GM23338 (cell line): ENCODE data around the gene PKLR. TPM values are rescaled to one million over a fixed set of nuclear protein-coding genes. Genes with fewer than 3 reads are reported as not detected.

Experiments
- ATAC-seq: fragments of 200-7000 bp; cut with Tn5 transposase; 3 replicates; pipeline ENCODE4 v1.9.1; 2020
- DNase-seq: peaks from one replicate; pipeline ENCODE4 v3.0.0-alpha.2; 2015; ENCODE audit warnings: low spot score
- H2AFZ ChIP-seq: fragments of 200-600 bp; sonication (generic); 2 replicates; pipeline ENCODE4 v1.8.0; 2016; ENCODE audit warnings: antibody characterized with exemption, mild to moderate bottlenecking, moderate library complexity
- H3F3A ChIP-seq: fragments of 200-600 bp; sonication (generic); replicated peaks from 2 replicates; pipeline ENCODE4 v1.8.0; 2017; ENCODE audit warnings: antibody characterized with exemption, mixed run types, low read depth
- H3K27ac ChIP-seq: fragments of 200-600 bp; sonication (generic); 2 replicates; pipeline ENCODE4 v1.6.1; 2016; ENCODE audit warnings: low read depth
- H3K27me3 ChIP-seq: fragments of 200-600 bp; sonication (generic); 2 replicates; pipeline ENCODE4 v1.8.0; 2016; ENCODE audit warnings: mild to moderate bottlenecking, mixed run types, moderate library complexity; ENCODE audit not compliant: insufficient read depth
- H3K36me3 ChIP-seq: fragments of 200-600 bp; sonication (generic); 2 replicates; pipeline ENCODE4 v1.8.0; 2016; ENCODE audit warnings: mild to moderate bottlenecking; ENCODE audit not compliant: insufficient read depth
- H3K4me1 ChIP-seq: fragments of 200-600 bp; sonication (generic); 2 replicates; pipeline ENCODE4 v1.8.0; 2016; ENCODE audit warnings: mild to moderate bottlenecking, moderate library complexity; ENCODE audit not compliant: insufficient read depth
- H3K4me2 ChIP-seq: fragments of 200-600 bp; sonication (generic); 2 replicates; pipeline ENCODE4 v1.7.1; 2017; ENCODE audit warnings: mixed run types
- H3K4me3 ChIP-seq: fragments of 200-600 bp; sonication (generic); 2 replicates; pipeline ENCODE4 v1.6.1; 2016; ENCODE audit warnings: mixed run types
- H3K79me2 ChIP-seq: fragments of 200-600 bp; sonication (generic); replicated peaks from 2 replicates; pipeline ENCODE4 v1.8.0; 2017; ENCODE audit warnings: mild to moderate bottlenecking; ENCODE audit not compliant: insufficient read depth
- H3K9me2 ChIP-seq: fragments of 200-600 bp; sonication (generic); 2 replicates; pipeline ENCODE4 v1.8.0; 2017; ENCODE audit not compliant: insufficient read depth
- H4K20me1 ChIP-seq: fragments of 200-600 bp; sonication (generic); replicated peaks from 2 replicates; pipeline ENCODE4 v1.8.0; 2017; ENCODE audit warnings: mild to moderate bottlenecking; ENCODE audit not compliant: insufficient read depth
- H3K27ac Mint-ChIP-seq: 2 replicates; pipeline ENCODE4 v1.8.0; 2020; ENCODE audit warnings: inconsistent platforms, mild to moderate bottlenecking, moderate library complexity, mixed read lengths
- H3K27me3 Mint-ChIP-seq: 3 replicates; pipeline ENCODE4 v1.8.0; 2022; ENCODE audit warnings: low read depth, mild to moderate bottlenecking, moderate library complexity, mixed read lengths, inconsistent platforms; ENCODE audit not compliant: insufficient read depth, poor library complexity
- H3K36me3 Mint-ChIP-seq: 3 replicates; pipeline ENCODE4 v1.8.0; 2021; ENCODE audit warnings: low read depth, mild to moderate bottlenecking, inconsistent platforms, moderate library complexity, mixed read lengths
- H3K4me1 Mint-ChIP-seq: 3 replicates; pipeline ENCODE4 v1.8.0; 2020; ENCODE audit warnings: mild to moderate bottlenecking, inconsistent platforms, mixed read lengths
- H3K4me3 Mint-ChIP-seq: 3 replicates; pipeline ENCODE4 v1.8.0; 2021; ENCODE audit warnings: moderate library complexity, mild to moderate bottlenecking, inconsistent platforms, mixed read lengths
- H3K9me3 Mint-ChIP-seq: 3 replicates; pipeline ENCODE4 v1.8.0; 2020; ENCODE audit warnings: moderate library complexity, mild to moderate bottlenecking, inconsistent platforms, mixed read lengths
- CREB1 ChIP-seq: fragments of 250-450 bp; sonication (Bioruptor Pico); IDR thresholded peaks from 2 replicates; pipeline ENCODE4 v1.5.0; 2020; ENCODE audit warnings: low read depth, mild to moderate bottlenecking, moderate library complexity
- EZH2phosphoT487 ChIP-seq: fragments of 200-600 bp; sonication (generic); IDR thresholded peaks from one replicate; pipeline ENCODE4 v1.8.1; 2018; ENCODE audit warnings: antibody characterized with exemption; ENCODE audit not compliant: unreplicated experiment
- JUNB ChIP-seq: IDR thresholded peaks from one replicate; pipeline ENCODE4 v1.6.1; 2016; ENCODE audit warnings: antibody characterized with exemption; ENCODE audit not compliant: unreplicated experiment
- NANOG ChIP-seq: IDR thresholded peaks from 2 replicates; pipeline ENCODE4 v1.6.1; 2016; ENCODE audit warnings: antibody characterized with exemption, borderline replicate concordance
- STAT1 ChIP-seq: IDR thresholded peaks from one replicate; pipeline ENCODE4 v1.6.1; 2016; ENCODE audit warnings: antibody characterized with exemption; ENCODE audit not compliant: unreplicated experiment
- ZNF114 ChIP-seq: fragments of 250-450 bp; sonication (Bioruptor Pico); IDR thresholded peaks from 2 replicates; pipeline ENCODE4 v1.5.0; 2020; ENCODE audit warnings: mild to moderate bottlenecking, moderate library complexity
- ZNF331 ChIP-seq: fragments of 250-450 bp; sonication (Bioruptor Pico); IDR thresholded peaks from 2 replicates; pipeline ENCODE4 v1.5.0; 2020; ENCODE audit warnings: low read depth, mild to moderate bottlenecking, moderate library complexity
- polyA plus RNA-seq: library from polyadenylated mRNA; unstranded; fragments of >200 nt; fragmentation: Nextera tagmentation; extraction: Ambion mirVana; gene quantifications from 2 replicates; pipeline ENCODE4 v1.2.1, GENCODE V29; 2016
- total RNA-seq: library from RNA; depleted of rRNA; stranded (reverse); fragments of >200 nt; shearing (Covaris generic); gene quantifications from 2 replicates; pipeline ENCODE4 v1.2.3, GENCODE V29; 2014
- TF ChIP-seq, protein P1 (sequence below), 2 experiments: fragments of 200-600 bp in 1 of 2; sonication (generic) in 1 of 2; conservative IDR thresholded peaks; 2 replicates each; pipeline versions ENCODE4 v1.5.1 to v1.6.1; 2016 to 2017; ENCODE audit warnings: antibody characterized with exemption in 2 of 2, low read depth in 2 of 2, mild to moderate bottlenecking in 2 of 2, moderate library complexity in 1 of 2
- TF ChIP-seq, protein P2 (sequence below): IDR thresholded peaks from 2 replicates; pipeline ENCODE4 v1.6.1; 2016; ENCODE audit warnings: antibody characterized with exemption
- TF ChIP-seq, protein P3 (sequence below): IDR thresholded peaks from one replicate; pipeline ENCODE4 v1.6.1; 2018; ENCODE audit warnings: antibody characterized with exemption; ENCODE audit not compliant: unreplicated experiment

Gene PKLR
- total and polyA plus RNA-seq, 2 experiments from 2014 or later = 2.0 to 3.7 TPM

DNA sequence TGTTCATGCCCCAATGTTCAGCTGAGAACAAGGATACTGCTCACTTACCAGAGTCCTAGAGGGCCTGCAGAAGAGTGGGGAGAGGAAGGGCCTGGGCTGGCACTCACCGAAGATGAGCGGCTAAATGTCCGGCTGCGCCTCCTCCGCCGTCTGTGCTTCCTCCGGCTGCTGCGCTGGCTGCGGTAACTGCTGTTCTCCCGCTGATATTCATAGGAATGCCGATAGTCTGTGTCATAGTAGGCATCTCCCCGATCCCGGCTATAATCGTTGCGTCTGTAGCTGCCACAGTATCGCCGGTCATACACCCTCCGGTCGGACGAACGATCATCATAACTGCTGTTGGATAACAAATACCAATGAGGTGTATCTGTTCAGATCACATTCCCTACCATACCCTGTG is 31.9 kb downstream of the PKLR start:
- Mint-ChIP-seq H3K4me3 (no peak overlapping the region; the same call in 2 of the 3 replicates), H3K27ac (no peak overlapping the region), H3K36me3 (peaks cover 82% of the 10 kb centered on the region), H3K4me1 (peaks cover 17% of the 10 kb centered on the region; the same call in 2 of the 3 replicates), H3K27me3 (peaks cover 13% of the 10 kb centered on the region), H3K9me3 (no peaks in the 10 kb centered on the region; the same call in 2 of the 3 replicates)
- no peaks in the 10 kb centered on the region for H3K9me2 ChIP-seq
- DNase-seq (no peak), ATAC-seq (no peak)
- H3K27me3 ChIP-seq = no peaks in the 10 kb centered on the region
- H2AFZ ChIP-seq = no peak overlapping the region
- no peak overlapping the region for H3K4me3 ChIP-seq
- H4K20me1 ChIP-seq = peaks cover 31% of the 10 kb centered on the region
- H3K36me3 ChIP-seq = peaks cover 63% of the 10 kb centered on the region
- peaks cover 34% of the 10 kb centered on the region for H3K79me2 ChIP-seq
- TF ChIP-seq EZH2phosphoT487 (no peak), STAT1 (no peak), ZNF114 (CRISPR knock-in tag) (no peak), CREB1 (CRISPR knock-in tag) (no peak), ZNF331 (CRISPR knock-in tag) (no peak)
- TF ChIP-seq, protein P1, sequence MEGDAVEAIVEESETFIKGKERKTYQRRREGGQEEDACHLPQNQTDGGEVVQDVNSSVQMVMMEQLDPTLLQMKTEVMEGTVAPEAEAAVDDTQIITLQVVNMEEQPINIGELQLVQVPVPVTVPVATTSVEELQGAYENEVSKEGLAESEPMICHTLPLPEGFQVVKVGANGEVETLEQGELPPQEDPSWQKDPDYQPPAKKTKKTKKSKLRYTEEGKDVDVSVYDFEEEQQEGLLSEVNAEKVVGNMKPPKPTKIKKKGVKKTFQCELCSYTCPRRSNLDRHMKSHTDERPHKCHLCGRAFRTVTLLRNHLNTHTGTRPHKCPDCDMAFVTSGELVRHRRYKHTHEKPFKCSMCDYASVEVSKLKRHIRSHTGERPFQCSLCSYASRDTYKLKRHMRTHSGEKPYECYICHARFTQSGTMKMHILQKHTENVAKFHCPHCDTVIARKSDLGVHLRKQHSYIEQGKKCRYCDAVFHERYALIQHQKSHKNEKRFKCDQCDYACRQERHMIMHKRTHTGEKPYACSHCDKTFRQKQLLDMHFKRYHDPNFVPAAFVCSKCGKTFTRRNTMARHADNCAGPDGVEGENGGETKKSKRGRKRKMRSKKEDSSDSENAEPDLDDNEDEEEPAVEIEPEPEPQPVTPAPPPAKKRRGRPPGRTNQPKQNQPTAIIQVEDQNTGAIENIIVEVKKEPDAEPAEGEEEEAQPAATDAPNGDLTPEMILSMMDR (conservative IDR thresholded peaks at IDR 0.05; ENCODE audit: low read depth in 2 of 2) = no peak
- TF ChIP-seq, protein P2, sequence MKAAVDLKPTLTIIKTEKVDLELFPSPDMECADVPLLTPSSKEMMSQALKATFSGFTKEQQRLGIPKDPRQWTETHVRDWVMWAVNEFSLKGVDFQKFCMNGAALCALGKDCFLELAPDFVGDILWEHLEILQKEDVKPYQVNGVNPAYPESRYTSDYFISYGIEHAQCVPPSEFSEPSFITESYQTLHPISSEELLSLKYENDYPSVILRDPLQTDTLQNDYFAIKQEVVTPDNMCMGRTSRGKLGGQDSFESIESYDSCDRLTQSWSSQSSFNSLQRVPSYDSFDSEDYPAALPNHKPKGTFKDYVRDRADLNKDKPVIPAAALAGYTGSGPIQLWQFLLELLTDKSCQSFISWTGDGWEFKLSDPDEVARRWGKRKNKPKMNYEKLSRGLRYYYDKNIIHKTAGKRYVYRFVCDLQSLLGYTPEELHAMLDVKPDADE = no peak
- H3F3A ChIP-seq = peaks cover 70% of the 10 kb centered on the region
- peaks cover 14% of the 10 kb centered on the region for H3K4me1 ChIP-seq
- no peak overlapping the region for H3K4me2 ChIP-seq
- H3K27ac ChIP-seq = no peak overlapping the region

DNA sequence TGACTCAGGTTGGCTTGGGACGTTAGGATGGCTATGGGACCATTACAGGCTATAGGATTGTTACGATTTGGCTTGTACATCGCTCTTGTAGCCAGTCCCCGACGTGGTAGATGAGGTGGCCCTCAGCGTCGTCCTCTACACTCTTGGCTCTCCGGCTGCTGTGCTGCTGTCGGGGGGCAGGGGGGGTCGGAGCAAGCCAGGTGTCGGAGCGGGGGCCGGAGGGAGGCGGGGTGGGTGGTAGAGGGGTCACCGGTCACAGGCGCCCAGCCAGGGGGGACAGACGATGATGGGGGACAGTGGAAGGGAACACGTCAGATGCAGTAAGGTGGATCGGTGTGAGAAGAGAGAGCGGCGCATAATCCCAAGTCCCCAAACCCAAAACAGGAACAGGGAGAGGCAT is 32.6 kb downstream of the PKLR start:
- Mint-ChIP-seq H3K4me1 (peaks cover 14% of the 10 kb centered on the region; the same call in 2 of the 3 replicates), H3K9me3 (no peaks in the 10 kb centered on the region; the same call in 2 of the 3 replicates), H3K4me3 (no peak overlapping the region), H3K27ac (no peak overlapping the region), H3K36me3 (peaks cover 90% of the 10 kb centered on the region), H3K27me3 (peaks cover 13% of the 10 kb centered on the region)
- no peak overlapping the region for H3K4me3 ChIP-seq
- no peak for ATAC-seq
- H4K20me1 ChIP-seq = peaks cover 31% of the 10 kb centered on the region
- H3K79me2 ChIP-seq = peaks cover 34% of the 10 kb centered on the region
- DNase-seq = no peak
- H3K36me3 ChIP-seq = peaks cover 70% of the 10 kb centered on the region
- H3K27ac ChIP-seq = no peak overlapping the region
- TF ChIP-seq ZNF331 (CRISPR knock-in tag) (no peak), JUNB (no peak), NANOG (no peak), EZH2phosphoT487 (no peak), CREB1 (CRISPR knock-in tag) (no peak)
- TF ChIP-seq, protein P1 (conservative IDR thresholded peaks at IDR 0.05; ENCODE audit: low read depth in 2 of 2) = no peak
- TF ChIP-seq, protein P3, sequence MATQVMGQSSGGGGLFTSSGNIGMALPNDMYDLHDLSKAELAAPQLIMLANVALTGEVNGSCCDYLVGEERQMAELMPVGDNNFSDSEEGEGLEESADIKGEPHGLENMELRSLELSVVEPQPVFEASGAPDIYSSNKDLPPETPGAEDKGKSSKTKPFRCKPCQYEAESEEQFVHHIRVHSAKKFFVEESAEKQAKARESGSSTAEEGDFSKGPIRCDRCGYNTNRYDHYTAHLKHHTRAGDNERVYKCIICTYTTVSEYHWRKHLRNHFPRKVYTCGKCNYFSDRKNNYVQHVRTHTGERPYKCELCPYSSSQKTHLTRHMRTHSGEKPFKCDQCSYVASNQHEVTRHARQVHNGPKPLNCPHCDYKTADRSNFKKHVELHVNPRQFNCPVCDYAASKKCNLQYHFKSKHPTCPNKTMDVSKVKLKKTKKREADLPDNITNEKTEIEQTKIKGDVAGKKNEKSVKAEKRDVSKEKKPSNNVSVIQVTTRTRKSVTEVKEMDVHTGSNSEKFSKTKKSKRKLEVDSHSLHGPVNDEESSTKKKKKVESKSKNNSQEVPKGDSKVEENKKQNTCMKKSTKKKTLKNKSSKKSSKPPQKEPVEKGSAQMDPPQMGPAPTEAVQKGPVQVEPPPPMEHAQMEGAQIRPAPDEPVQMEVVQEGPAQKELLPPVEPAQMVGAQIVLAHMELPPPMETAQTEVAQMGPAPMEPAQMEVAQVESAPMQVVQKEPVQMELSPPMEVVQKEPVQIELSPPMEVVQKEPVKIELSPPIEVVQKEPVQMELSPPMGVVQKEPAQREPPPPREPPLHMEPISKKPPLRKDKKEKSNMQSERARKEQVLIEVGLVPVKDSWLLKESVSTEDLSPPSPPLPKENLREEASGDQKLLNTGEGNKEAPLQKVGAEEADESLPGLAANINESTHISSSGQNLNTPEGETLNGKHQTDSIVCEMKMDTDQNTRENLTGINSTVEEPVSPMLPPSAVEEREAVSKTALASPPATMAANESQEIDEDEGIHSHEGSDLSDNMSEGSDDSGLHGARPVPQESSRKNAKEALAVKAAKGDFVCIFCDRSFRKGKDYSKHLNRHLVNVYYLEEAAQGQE = no peak
- no peak overlapping the region for H3K4me2 ChIP-seq
- H3K4me1 ChIP-seq = peaks cover 10% of the 10 kb centered on the region
- no peaks in the 10 kb centered on the region for H3K9me2 ChIP-seq
- peaks cover 71% of the 10 kb centered on the region for H3F3A ChIP-seq
- no peaks in the 10 kb centered on the region for H3K27me3 ChIP-seq
- H2AFZ ChIP-seq = no peak overlapping the region
